ENCODE measurements around the gene USP10.

- no peak for TF ChIP-seq CTCF (conservative IDR thresholded peaks at IDR 0.05; ENCODE audit: low read depth, low read length)
- no peak for TF ChIP-seq EZH2 (IDR thresholded peaks at IDR 0.05; ENCODE audit: low read length, unreplicated experiment)
- no peak for TF ChIP-seq EZH2phosphoT487 (IDR thresholded peaks at IDR 0.05; ENCODE audit: borderline replicate concordance, low read length)
Observed at GRCh38 chr16:84817613-84818012, 117.8 kb downstream of the USP10 start.

Data from PC-3 (cell line).